Activated CD8-positive, alpha-beta memory T cell treated with anti-CD3 and anti-CD28 coated beads, Interleukin-2, amount 50 U/mL, for 48 hours (primary cell): ENCODE data around the gene CD40LG.

Experiments used
- DNase-seq: peaks from one replicate; pipeline ENCODE4 v3.0.0-alpha.2; 2020

Gene CD40LG

GRCh38 chrX:136652822-136653723, 5.1 kb downstream of the CD40LG start:
- DNase-seq: no peak

DNA sequence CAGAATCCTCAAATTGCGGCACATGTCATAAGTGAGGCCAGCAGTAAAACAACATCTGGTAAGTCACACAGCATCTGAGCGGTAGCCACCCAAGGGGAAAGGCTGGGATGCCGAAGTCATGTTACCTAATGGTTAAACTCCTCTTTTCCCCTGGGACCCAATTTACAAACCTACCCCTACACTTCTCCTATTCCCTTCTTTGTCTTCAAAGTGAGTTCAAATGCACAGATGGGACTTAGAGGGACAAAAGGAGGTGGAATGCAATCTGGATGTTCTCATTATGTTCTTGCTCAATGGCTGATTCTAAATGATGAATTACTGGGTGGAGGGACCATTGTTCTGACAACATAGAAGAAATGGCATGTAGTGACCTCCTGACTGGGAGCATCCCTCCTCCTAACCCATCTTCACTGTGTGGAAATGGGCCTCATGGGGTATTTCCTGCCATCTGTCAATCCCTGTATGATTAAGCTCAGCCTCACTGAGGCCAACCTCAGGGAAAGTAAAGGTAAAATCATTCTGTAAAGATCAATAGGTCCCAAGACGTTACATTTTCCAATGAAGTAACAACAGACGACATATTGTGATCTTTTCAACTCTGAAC, 8.5 kb downstream of the CD40LG start:
- DNase-seq: no peak

DNA sequence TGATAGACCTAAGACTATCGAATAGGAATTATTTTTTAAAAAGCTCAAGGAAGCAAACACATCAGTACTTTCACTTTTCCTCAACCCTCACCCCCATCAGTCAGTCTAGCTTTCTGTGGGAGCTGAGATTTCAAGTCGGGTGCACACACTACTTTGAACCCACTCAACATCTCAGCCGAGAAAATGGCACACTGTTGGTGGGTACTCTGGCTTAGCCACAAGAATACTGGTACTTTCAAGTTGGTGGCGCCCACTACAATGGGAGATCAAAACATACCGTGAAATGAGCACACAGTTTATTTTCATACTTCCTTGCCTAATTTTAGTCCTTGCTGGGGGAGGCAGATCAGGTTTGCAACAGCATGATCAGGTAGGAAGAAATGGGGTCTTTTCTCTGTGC, 10.2 kb downstream of the CD40LG start:
- no peak for DNase-seq

DNA sequence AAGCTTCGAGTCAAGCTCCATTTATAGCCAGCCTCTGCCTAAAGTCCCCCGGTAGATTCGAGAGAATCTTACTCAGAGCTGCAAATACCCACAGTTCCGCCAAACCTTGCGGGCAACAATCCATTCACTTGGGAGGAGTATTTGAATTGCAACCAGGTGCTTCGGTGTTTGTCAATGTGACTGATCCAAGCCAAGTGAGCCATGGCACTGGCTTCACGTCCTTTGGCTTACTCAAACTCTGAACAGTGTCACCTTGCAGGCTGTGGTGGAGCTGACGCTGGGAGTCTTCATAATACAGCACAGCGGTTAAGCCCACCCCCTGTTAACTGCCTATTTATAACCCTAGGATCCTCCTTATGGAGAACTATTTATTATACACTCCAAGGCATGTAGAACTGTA, 11.2 kb downstream of the CD40LG start:
- no peak for DNase-seq

- DNase-seq: no peak
These were observed 12.9 kb downstream of the CD40LG start for GRCh38 chrX:136660896-136661295.

DNA sequence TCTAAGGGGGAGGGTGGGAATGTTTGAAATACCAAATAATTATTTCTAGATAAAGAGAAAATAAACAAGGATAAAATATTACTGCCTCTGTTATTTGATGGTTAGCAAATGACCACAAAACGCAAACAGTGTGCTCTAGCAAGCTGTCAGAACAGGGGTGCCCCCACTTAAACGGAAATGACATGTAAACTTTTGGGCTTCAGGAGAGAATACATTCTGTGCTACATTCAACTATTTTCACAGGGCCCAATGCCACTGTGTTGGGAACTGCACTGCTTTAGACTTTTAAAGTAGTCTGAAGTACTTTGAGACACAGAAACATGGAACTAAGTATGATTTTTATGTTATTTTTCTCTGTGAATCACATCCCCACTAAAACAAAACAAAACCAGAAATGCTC, 14.1 kb downstream of the CD40LG start:
- DNase-seq: no peak

DNA sequence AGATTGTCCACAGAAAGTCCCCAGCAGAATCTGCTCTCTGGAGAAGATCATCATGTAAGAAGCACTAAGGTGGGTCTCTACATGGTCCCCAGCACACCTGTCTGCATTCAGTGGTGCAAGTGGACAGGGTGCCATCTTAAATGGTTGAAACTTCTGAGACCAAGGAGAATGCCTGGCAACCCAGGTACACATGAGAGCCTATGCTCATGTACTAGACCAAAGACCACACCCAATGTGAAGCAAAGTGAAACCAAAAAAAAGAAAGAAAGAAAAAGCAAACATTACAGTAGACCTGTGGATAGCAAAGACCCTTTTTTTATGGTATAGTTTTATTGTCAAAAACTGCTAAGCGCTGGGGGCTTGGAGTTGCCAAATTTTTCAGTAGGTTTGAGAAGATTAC, 15.0 kb downstream of the CD40LG start:
- no peak for DNase-seq

GRCh38 chrX:136665258-136665900, 17.4 kb downstream of the CD40LG start:
- no peak for DNase-seq

GRCh38 chrX:136666088-136666487, 18.1 kb downstream of the CD40LG start:
- DNase-seq: no peak

DNA sequence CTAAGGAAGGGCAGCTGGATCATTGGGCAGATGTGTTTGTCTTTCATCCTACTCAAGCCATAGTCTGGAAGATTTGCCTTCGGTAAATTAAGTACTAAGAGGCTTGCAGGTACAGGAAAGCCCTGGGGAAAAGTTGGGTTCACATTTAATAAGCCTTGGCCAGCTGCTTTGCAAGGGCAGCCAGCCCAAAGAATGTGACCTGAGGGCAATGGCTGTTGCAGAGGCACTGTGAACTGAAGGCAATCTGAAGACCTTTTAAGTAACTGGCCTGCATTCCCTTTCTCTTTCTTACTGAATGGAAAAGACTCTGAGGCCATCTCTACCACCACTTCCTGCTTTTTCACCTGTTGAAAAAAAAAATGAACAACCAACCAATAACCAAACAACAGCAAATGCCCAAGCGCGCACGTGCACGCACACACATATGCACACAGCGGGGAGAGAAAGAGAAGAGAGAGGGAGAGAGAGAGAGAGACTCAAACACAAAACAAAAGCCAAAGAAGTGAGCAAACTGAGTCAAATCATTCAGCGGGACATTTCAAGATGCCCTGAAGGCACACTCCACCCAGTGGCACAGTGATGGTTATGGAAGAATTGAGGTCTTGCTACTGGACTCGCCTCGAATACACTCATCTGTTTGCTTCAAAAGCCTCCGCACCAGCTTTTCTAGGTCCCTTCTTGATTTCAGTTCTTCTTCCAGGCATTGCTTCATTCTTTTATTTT, 19.6 kb downstream of the CD40LG start:
- no peak for DNase-seq

DNA sequence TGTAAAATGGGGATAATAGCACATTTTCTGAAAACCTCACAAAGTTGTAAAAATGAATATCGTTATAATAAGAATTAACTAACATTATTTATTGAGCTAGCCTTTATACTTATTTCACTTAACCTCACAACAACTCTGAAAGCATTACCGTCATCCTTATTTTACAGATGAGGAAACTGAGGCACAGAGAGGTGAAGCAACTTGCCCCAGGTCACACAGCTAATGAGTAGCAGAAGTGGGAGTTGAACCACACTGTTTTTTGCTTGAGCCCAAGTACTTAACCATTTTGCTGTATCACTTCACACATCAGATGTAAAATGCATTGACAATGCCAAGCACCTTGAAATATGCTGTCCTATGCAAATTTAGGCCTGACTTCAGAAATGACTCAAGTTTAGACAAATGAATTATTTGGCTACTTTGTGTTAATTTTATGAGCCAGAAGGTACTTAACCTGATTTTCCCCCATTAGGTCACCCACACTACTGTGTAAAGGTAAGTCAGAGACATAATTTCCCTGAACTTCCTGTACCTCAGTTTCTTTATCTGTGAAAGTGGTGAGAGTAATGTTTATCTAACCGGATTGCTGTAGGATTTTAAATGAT, 23.1 kb downstream of the CD40LG start:
- DNase-seq: no peak

GRCh38 chrX:136674270-136674985, 26.5 kb downstream of the CD40LG start:
- no peak for DNase-seq

- DNase-seq: no peak
These were observed 31.6 kb downstream of the CD40LG start for GRCh38 chrX:136679531-136679930.

DNA sequence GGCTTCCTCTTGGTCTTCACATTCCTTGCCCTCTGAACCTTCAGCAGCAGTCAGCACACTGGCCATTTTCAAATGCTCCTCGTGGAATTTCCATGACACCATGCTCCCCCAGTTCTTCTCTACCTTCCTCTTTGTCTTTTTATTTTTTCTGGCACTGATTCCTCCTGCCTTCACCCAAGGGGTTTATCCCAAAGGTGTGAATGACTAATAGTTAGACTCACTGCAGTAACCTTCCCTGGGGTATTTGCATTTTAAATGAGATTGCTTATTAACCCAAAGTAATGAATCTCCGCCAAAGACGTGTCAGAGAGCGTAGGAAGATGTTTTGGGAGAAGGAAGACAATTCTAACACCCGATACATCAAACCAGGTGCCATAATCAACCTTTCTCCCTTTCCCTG, 36.2 kb downstream of the CD40LG start:
- DNase-seq: no peak

GRCh38 chrX:136687457-136687856, 39.5 kb downstream of the CD40LG start:
- DNase-seq: no peak

GRCh38 chrX:136689436-136689835, 41.5 kb downstream of the CD40LG start:
- DNase-seq: no peak

DNA sequence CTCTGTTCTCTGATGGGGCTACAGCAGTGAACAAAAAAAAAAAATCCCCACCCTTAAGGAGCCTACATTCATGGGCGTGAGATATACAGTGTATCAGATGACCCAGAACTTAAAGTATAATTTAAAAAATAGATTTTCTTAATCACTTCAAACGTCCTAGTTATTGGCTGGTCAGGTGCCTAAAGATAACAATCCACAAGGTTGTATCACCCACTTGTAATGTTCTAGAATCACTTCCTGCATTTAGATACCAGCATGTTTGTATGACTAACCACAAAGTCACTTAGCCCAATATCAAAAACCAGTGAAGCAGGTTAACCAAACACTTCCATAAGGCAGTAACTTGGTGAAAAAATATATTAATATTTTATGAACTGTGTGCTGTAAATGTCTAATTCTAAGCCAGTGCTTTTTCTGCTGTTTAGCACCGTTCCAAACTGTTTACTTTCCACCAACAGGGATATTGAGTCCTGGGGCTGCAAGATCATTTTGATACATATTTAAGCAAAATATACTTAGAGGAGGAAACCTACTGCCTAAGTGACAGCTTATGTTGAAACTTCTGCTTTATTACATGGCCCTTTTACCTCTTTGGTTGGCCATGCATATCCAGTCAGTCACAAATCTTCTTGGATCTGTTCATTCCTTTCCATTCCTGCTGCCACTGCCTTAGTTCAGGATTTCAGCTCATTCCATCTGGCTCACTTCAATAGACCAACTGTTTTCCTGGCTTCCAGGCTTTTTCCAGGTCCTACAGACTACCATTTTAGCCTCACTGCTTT, 43.3 kb downstream of the CD40LG start:
- no peak for DNase-seq

DNA sequence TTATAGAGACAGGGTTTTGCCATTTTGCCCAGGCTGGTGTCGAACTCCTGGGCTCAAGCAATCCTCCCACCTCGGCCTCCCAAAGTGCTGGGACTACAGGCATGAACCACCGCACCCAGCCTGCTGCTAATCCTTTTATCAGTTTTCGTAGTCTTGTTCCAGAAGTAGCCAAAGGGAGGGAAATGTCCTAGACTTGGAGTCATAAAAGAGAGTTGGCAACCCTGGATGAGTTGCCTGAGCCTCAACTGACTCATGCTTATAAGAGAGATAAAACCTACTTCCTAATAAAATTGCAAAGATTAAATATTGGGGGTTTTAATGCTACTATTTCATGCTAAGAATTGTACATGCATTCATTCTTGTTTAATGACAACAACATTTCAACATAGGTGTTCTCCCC, 44.3 kb downstream of the CD40LG start:
- no peak for DNase-seq

DNA sequence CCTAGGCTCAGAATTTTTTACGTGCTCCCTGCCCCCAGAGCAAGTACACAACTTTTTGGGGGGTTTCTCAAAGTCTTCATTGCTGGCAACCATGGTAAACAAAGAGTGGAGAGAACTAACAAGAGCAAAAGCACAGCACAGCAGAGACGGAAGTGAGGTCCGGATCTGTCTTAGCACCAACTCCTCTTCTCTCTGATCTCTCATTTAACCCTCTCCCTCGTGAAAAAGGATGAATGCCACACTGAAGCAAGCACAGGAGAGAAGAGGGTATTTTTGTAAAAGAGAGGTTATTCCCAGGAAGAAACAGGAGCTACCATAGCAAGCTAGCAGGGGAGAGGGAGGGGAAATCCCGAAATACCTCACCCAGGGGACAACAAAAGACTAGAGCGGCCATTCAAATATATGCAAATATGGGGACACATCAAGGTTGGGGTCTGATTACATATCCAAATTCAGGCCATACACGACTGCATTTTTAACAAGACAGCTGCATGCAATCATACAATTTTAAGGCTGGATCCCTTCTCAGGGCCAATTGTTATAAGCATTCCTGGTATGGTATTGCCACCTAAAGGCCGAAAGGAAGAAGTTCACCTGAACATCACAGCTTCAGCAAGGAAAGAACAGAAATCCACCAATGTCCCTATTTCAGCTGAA, 46.6 kb downstream of the CD40LG start:
- no peak for DNase-seq

GRCh38 chrX:136697156-136697555, 49.2 kb downstream of the CD40LG start:
- DNase-seq: no peak

DNA sequence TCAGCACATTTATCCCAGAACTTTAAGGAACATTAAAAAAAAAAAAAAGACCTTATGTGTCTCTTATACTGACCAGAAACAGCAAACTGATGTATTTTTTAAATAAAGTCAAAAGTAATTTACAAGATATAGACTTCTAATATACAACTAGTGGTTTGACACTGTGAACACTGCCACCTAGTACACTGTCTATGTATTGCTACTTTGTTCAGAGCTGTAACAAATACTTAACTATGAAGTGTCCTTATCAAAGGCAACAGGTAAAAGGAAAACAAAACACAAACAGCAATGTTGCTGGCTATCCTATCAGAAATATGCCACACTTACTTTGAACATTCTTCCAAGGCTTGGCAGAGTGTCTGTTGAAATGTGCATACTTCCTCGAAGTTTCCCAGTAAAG, 60.4 kb downstream of the CD40LG start:
- DNase-seq: no peak
